Activated T-helper 1 cell treated with anti-CD3 and anti-CD28 coated beads, Interleukin-2, amount 50 U/mL, for 16 hours (primary cell): Measurements from ENCODE around the gene NTPCR.
"Not testable (repeated sequence)": the region's sequence is repeated elsewhere in the genome, so short reads cannot be mapped to it uniquely, and the experiment has no call there.

Experiments
- DNase-seq, 2 donors: peaks; one replicate each; pipeline ENCODE4 v3.0.0-alpha.2; 2020; ENCODE audit warnings: low read depth in 1 of 2, low spot score in 1 of 2

Gene NTPCR, protein sequence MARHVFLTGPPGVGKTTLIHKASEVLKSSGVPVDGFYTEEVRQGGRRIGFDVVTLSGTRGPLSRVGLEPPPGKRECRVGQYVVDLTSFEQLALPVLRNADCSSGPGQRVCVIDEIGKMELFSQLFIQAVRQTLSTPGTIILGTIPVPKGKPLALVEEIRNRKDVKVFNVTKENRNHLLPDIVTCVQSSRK

DNA sequence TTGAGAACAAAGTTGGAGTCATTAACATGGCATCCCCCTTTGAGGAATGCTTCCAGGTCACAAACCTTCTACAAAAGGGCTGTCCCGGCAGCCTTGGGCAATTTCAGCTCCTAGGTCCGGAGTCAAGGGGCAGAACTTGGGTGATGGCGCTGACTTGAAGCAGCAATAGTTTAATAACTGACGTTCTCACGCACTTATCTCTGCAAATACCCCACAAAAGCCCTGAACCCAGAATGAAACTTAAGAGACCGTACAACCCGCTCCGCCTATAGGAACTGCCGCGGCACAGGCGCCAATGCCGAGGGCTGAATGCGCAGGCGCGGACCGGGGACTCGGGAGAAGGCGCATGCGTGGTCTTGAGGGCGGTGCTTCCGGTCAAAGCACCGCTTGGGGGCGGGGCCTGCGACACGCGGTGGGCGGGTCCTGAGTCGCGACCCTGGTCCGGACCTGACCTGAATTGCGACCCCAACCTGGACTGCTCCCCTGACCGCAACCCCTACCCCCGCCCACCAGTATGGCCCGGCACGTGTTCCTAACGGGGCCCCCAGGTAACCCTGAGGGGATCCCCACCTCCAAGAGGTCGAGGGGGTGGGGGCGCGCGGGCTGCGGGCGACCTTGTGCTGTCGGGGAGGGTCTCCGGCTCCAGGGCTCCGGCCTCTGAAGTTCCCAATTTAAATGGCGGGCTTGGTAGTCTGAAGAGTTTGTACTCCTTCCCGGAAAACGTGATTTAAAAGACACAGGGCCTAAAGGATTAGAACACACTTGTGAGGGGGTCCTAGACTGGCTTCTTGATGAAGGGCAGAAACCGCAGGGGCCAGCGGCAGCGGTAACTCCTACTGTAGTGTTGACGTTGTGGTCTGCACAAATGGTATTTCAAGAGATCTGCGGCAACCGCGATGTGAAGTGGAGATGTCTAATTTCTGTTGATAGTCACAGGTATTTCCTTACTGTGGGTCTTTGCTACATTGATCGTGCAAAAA is at the start of gene NTPCR:
Gene NTPCR, plus strand, starts transcription at position 415 of the 980 bp plus-strand sequence. Its CDS starts 100 bp downstream, at position 515.
- peak; percentile 90 to 93 for DNase-seq

DNA sequence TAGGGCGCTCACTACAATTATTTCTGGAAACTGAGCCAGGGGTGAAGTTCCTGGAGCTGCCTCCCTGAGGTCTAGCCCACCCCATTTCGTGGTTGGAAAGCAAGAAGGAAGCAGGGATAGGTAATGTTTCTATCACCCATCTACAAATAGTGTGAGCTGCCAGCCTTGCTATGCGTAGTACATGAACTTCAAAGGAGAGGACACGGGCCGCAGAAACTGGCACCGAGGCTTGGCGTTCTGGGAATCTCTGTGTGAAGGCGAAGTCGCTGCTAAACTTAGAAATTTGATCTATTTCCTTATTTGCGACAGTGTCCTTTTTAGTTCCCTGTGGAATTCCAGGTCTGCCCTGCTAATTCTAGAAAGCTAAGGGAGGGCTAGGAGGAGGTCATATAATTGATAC is 49.6 kb upstream of the NTPCR start:
- no peak for DNase-seq

DNA sequence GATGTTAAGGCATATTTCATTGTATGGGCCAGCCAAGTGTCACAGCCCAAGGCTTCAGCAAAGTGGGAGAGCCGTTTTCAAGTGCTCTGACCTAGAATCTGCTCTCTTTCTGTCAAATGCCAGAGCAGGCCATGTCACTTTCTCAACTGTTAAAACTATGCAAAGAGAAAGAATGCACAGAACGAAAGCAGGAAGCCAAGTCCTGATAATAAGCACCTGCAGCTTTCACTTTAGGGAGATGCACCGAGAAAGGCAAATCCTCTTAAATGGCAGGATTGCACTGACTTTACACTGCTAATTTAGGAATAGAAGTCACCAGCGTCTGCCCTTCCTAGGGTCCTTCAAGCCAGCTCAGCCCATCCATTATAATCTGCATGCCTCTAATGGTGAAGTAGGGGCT is 49.2 kb upstream of the NTPCR start:
- DNase-seq: no peak

DNA sequence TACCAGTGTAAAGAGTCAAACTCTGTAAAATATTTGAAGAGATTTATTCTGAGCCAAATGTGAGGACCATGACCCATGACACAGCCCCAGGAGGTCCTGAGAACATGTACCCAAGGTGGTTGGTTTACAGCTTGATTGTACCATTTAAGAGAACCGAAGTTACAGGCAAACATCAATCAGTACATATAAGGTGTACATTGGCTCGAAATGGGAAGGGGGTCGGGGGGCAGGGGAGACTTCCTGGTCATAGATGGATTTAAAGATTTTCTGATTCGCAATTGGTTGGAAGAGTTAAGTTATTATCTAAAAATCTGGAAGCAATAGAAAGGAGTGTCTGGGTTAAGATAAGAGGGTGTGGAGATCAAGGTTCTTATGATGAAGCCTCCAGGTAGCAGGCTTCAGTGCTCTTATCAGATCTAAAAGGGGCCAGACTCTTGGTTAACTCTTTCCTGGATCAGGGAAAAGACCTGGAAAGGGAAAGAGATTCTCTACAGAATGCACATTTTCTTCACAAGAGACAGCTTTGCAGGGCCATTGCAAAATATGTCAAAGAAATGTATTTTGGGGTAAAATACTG is 47.5 kb upstream of the NTPCR start:
- DNase-seq: no peak

DNA sequence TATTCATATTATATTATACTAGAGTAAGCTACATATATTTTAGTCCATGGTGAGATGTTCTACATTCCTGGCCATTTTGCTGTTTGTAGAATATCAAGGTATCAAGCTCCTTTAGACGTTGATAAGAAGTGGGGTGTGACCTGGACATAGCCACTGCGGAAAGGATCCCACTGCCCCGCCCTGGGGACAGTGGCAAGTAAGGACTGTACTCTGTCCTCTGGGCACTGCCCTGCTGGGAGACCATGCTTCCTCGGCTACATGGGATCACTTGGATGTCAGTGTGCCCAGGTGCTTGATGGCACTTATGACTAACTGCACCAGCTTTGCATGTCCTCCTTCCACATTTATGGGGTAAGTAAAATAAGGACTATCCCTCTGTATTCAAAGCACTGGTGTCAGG is 46.3 kb upstream of the NTPCR start:
- no peak for DNase-seq

DNA sequence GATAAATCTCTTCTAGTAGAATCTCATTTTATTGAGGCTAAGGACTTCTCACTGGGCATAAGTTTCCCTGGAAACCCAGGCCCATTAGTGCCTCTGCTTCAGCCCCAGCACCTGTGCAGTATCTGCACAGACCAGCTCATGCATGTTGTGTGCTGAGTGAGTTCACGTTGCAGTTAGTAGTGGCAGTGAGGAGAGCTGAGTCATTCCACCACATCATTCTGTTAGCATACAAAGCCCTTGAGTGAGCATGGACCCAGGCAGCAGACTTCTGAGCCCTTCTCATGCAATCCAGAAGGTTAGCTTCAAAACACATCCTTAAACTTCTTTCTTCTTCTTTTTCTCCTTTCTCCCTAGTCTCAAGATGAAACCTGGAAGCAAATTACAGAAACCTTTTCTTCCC is 45.8 kb upstream of the NTPCR start:
- no peak for DNase-seq

DNA sequence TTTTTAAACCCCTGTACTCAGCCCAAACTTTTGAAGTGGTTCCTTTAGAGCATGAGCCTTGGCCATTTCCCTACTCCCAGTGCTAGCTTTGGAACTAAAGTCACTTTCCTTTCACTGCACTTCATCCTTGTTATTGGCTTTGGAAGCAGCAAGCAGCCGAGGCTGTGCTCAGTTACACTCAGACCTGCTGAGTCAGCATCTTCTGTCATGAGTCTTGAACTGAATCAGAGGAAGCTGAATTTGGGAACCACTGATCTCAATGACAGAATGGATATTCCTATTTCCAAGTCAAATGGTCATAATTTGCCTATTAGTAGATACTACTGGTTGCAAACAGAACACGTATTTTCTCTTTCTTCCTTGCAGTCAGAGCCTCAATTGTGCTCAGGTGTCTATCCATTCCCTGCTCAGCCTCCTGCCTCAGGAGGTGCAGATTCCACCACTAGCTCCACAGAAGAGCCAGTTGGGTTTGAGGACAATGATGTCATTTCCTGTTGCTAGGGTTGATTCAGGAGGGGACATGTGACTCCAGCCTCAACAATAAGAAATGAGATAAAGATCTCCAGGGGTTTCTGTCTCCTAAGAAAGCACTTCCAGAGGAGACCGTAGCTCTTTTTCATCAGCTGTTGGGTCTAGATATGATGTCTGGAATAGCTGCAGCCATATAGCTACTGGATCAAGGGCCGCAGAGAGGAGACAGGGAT is 44.9 kb upstream of the NTPCR start:
- no peak for DNase-seq

DNA sequence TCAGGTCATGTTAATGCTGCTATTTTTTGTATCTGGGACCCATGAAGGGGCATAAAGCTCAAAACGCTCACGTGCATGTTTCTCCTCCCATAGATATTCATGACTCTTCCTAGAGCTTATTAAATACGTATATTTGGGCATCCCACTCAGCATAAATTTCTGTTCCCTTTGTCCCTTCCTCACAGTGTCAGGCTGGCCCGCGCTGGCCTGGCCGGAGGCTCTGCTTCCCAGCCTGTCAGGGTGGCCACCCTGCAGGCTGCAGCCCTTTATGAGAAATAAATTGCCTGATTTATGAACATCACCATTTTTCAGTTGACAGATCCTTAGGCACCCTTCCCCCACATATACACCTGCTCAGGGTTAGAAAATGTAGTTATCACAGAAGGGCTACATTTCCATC is 44.0 kb upstream of the NTPCR start:
- DNase-seq: no peak

DNA sequence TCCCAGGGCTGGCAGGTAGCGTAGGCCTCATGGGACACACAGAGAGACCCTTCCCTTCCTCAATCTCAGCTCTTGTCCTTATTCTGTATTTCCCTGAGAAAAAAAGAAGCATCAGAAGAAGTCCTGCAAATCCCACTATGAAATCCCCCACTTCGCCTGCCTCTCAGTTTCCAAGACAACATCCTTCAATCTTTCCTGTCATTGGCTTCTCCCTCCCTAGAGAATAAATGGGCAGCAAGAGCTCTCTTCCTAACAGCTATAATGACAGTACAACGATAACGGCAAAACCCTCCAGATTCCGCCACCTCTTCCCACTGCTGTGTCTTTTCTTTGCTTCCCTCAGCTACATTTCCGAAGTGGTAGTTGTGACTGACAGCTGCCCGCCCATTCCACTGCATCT is 41.6 kb upstream of the NTPCR start:
- no peak for DNase-seq

DNA sequence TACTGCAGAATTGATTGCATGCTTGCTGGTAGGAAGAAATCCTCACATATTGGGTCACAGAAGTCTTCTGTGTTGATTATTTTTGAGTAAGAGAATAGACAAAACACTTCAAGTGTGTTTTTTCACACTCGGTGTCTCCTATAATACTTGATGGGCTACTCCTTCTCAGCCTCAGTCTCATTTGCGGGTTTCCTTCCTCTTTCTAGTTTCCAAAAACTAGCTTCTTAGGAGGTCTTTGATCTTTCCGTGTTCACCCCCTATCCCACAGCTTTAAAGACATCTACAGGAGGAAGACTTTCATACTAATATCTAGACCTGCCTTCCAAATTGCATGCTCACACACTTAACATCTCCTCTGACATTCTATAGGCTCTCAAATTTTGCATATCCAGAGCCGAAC is 40.7 kb upstream of the NTPCR start:
- no peak for DNase-seq

DNA sequence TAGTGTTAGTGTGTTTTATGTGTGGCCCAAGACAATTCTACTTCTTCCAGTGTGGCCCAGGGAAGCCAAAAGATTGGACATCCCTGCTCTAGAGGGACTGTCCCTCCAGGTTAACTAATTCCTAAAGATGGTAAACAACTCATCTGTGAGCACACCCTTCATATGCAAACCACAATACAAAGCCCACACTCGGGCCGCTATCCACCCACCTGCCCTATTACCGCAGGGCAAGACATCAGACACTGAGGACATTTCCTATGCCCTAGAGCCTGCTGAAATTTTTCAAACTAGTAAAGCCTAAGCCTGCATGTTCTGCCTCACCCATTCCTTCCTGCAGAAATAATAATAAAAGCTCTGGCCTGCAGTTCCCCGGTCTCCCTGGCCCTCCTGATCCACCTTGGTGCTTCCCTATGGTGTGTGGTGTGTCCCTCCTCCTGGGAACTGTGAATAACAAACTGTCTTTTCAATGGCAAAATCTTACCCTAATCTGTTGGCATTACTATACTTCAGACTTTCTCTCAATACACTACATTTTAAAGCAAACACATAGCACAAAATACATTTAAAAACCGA is 39.3 kb upstream of the NTPCR start:
- no peak for DNase-seq

DNA sequence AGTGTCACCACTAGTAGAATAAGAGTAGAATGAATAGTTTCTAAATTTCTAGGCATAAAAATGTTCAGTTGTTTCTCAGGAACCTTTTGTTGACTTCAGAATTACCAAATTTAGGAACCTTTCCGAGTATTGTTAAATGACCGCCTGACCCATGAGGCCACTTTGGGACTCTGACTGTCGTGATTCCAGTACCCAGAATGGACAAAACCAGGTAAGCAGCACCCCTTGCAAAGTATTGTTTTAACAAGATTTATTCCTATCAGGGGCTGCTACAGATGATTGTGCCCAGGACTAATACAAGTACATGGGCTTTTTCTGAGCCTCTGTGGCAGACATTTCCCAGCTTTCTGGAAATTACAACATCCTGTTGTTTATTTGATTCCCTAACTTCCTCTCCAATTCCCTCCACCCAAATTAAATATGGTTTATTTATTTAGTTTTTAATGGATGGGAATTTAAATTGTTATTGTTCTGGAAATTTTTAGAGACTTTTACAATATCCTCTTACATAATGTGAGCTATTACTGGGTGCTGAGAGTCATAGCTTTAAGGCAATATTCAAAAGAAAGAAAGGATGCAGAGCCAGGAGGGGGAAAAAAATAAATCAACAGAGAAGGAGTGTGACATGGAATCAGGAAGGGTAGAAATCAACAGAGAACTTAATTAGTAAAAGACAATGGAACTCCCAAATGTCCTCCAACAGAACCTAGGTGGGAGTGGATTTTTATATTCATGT is 37.4 kb upstream of the NTPCR start:
- DNase-seq: no peak

DNA sequence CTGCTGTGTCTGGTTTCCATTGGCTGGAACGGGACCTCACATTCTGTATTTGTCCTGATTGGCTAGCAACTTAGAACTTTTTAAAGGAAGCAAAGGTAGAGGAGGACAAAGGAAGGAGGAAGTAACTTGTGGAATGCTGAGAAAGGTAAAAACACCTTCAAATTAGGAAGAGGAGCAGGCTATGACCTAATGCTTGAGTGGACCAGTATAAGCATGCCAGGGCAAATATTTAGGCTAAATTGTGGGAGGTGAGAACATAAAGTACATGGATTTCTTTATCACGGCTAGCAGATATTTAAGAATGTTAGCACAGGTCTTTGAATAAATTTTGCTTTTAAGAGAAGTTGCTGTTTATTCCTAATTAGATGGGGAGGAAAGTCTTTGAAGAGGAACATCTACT is 36.1 kb upstream of the NTPCR start:
- not testable (repeated sequence) for DNase-seq

DNA sequence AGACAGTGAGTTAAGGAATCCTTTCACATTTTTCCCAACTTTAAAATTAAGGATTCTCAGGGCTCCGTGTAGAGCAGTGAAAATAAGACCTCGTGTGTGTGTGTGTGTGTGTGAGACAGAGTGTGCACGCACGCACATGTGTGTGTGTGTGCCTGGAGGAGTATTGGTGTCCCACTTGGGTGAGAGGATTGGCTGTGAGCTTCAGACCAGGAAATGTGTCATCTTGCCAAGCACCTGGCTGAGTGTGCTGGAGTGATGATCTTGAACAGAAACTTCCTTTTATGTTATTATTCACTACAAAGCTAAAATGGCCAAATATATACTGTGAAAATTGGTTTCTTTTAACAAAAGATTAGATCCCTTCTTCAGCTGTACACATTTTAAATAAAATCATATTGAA is 35.2 kb upstream of the NTPCR start:
- DNase-seq: no peak

DNA sequence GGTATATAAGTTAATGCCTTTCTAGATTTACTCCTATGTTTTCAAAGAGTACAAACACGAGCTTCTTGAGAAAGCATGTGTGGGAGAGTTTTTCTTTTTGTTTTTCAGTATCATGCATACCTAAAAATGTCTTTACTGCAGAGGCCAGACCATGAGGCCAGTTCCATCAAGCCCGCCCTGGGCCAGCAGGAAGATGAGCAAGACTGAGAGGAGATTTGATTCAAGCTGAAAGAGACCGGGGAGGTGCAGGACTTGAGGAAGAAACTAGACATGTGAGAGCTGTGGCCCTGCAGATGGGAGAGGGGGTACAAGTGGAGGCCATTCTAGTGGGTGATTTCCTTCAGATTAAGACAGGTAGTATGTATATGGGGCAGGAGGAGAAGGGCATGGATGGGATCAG is 33.4 kb upstream of the NTPCR start:
- no peak for DNase-seq

DNA sequence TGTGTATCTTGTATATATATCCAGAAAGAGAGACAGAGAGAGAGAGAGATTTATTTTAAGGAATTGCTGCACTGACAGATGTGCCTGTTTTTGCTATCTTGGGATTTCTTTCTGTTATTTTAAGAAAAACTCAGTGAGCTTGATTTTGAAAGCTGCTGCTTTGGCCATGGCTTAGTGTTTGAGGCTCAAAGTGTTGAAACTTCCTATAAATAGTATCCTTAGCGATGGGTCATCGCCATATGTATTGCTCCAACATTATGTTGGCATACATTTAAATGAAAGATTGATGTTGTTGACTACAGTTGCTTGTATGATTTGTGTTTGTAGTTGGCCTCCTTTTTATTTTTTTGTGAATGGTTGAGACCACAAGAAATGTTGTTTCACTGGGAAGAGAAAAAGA is 29.0 kb upstream of the NTPCR start:
- no peak for DNase-seq

DNA sequence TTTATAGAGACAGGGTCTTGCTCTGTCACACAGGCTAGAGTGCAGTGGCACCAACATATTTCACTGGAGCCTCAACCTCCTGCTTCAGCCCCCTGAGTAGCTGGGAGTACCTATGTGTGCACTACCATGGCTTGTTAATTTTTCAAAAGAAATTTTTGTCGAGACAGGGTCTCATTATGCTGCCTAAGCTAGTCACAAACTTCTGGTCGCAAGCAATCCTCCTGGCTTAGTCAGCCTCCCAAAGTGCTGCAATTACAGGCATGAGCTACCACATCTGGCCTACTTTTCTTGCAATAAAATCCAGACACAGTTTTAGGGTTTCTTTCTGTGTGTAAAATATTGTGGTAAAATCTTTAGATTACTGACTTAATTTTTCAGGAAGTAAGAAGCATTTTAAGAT is 27.9 kb upstream of the NTPCR start:
- no peak for DNase-seq

DNA sequence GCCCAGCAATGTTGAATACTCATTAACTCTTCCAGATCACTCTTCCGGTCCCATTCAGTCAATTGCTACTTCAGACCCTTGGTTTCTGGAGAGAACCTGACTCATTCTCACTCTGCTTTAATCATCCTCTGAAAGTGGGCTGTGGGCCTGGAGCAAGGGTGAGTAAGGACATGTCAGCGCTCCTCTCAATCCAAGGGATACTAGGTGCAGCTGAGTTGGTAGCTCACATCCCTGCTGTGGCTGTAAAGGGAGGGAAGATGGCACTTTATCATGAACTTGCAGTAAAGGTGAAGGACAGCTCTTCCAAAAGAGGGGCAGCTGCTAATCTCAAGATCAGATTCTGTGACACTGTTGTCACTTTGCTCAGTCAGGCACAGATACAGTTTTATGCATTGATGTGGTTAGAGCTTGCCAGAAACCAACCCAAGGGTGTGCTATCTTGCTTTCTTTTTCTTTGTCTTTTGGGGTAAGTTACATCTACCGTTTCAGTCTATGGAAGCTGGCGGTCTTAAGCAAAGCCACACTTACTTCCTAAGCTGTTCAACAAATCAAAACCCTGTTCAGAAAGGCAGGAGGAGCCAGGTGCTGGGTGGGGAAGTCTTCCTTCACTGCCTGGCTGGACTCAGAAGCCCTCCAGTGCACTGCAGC is 26.5 kb upstream of the NTPCR start:
- DNase-seq: no peak

DNA sequence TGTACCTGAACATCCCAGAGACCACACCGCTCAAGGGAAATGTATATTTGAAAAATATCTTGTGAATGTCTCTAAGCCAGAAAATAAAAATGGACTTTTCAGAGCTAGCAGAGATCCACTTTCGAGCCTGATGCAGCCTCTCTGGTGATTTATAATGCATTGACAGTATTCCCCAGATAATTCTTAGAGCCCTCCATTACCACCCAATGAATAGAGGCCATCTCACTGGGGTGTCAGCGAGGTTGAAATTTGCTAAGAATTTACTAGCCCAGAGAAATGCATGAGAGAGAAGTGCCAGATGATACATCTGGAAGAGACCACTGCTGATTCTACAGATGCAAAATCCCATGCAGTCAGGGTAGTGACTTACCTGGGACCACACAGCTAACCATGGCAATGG is 25.5 kb upstream of the NTPCR start:
- no peak for DNase-seq
